ENCODE data around the gene TRMT10C. TPM values are rescaled to one million over a fixed set of nuclear protein-coding genes. Genes with fewer than 3 reads are reported as not detected.

TRMT10C gene
- total RNA-seq, 6 experiments from 2014 or later = 19.9 to 26.9 (median 22.0) TPM

DNA sequence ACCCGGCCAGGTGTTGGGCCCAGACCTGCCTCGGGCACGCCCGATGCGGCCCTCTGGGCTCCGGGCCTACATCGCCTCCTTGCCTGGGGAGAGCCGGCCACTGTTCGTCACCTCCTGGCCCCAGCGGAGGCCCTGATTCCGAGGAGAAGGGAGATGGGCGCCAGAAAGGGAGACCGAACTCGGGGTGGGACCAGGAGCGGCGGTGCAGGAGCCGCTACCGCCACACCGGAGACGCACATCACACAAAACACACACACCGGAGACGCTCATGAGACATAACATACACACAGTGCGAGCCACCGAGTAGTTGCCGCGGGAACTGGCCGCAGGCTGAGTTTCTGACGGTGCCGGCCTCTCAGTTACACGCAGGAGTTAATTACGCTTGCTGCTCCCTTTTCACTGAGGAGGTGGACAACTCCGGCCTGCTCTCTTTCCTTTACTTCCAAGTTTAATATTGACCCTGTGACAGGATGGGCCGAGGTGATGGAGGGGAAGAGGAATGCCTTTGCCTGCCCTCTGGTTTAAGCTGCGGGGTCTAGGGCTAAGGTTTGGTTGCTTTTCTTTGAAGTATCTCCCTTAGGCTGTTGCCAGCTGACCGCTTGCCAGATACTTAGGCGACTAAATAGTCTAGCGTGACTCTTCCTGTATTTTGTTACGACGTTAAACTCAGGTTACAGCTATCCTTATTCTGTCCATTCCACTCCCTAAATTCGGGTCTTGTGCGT lies 12.9 kb downstream of the TRMT10C start:
- Mint-ChIP-seq H3K4me1 (ENCODE audit: low read depth) (peaks cover 47% of the 10 kb centered on the region), H3K9me3 (no peaks in the 10 kb centered on the region), H3K36me3 (ENCODE audit: low read depth) (peaks cover 15% of the 10 kb centered on the region), H3K4me3 (peak overlapping the region; percentile 99), H3K27me3 (ENCODE audit: insufficient read depth) (peaks cover 4% of the 10 kb centered on the region), H3K27ac (peak overlapping the region; percentile 98)
- no peak for TF ChIP-seq CTCF (IDR thresholded peaks at IDR 0.05)
- peak; percentile 48 for DNase-seq

- no peak for DNase-seq
- Mint-ChIP-seq H3K27me3 (ENCODE audit: insufficient read depth) (peaks cover 4% of the 10 kb centered on the region), H3K9me3 (no peaks in the 10 kb centered on the region), H3K36me3 (ENCODE audit: low read depth) (peaks cover 15% of the 10 kb centered on the region), H3K27ac (no peak overlapping the region), H3K4me1 (ENCODE audit: low read depth) (peaks cover 37% of the 10 kb centered on the region), H3K4me3 (no peak overlapping the region)
- no peak for TF ChIP-seq CTCF (IDR thresholded peaks at IDR 0.05)
These were observed 15.6 kb downstream of the TRMT10C start for GRCh38 chr3:101577286-101577685.

DNA sequence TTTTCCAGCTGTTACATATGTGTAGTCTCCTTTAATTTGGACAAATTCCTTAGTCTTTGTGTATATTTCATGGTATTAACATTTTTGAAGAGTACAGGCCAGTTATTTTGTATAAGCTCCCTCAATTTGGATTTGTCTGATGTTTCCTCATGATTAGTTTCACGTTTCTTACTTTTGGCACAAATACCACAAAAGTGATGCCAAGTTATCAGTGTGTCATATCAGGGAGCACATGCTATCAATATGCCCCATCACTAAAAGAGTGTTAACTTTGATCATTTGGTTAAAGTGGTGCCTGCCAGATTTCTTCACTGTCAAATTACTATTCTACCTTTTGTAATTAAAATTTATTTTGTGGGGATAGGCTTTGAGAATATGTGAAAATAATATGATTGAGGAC lies 26.9 kb downstream of the TRMT10C start:
- no peaks in the 10 kb centered on the region for H3K27me3 Mint-ChIP-seq (ENCODE audit: insufficient read depth)
- no peak overlapping the region for H3K27ac Mint-ChIP-seq

GRCh38 chr3:101591071-101591470 lies 29.4 kb downstream of the TRMT10C start:
- H3K36me3 Mint-ChIP-seq (ENCODE audit: low read depth) = peaks cover 32% of the 10 kb centered on the region
- H3K9me3 Mint-ChIP-seq = no peaks in the 10 kb centered on the region
- no peak overlapping the region; the same call in 1 of the 2 replicates for H3K27ac Mint-ChIP-seq
- H3K4me1 Mint-ChIP-seq (ENCODE audit: low read depth) = peaks cover 7% of the 10 kb centered on the region; the same call in 1 of the 2 replicates
- H3K27me3 Mint-ChIP-seq (ENCODE audit: insufficient read depth) = no peaks in the 10 kb centered on the region
- no peak for DNase-seq
- TF ChIP-seq CTCF (IDR thresholded peaks at IDR 0.05) = no peak
- H3K4me3 Mint-ChIP-seq = no peak overlapping the region

More for the DNA sequence above, 26.9 kb downstream of the TRMT10C start:
- H3K9me3 Mint-ChIP-seq = no peaks in the 10 kb centered on the region
- peaks cover 35% of the 10 kb centered on the region for H3K36me3 Mint-ChIP-seq (ENCODE audit: low read depth)
- peaks cover 7% of the 10 kb centered on the region; the same call in 1 of the 2 replicates for H3K4me1 Mint-ChIP-seq (ENCODE audit: low read depth)
- TF ChIP-seq CTCF (IDR thresholded peaks at IDR 0.05) = no peak
- no peak for DNase-seq
- no peak overlapping the region for H3K4me3 Mint-ChIP-seq

DNA sequence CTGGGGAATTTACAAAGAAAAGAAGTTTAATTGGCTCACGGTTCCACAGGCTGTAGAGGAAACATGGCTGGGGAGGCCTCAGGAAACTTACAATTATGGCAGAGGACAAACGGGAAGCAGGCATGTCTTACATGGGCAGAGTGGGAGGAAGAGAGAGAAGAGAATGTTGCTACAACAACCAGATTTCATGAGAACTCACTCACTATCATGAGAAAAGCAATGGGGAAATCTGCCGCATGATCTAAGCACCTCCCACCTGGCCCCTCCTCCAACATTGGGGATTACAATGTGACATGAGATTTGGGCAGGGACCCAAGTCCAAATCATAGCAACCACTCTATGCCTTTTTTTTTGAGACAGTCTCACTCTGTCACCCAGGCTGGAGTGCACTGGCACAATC lies 41.1 kb downstream of the TRMT10C start:
- no peaks in the 10 kb centered on the region for H3K9me3 Mint-ChIP-seq
- no peak for TF ChIP-seq CTCF (IDR thresholded peaks at IDR 0.05)
- no peaks in the 10 kb centered on the region for H3K4me1 Mint-ChIP-seq (ENCODE audit: low read depth)
- DNase-seq = no peak
- no peaks in the 10 kb centered on the region for H3K27me3 Mint-ChIP-seq (ENCODE audit: insufficient read depth)
- H3K4me3 Mint-ChIP-seq = no peak overlapping the region
- peaks cover 9% of the 10 kb centered on the region for H3K36me3 Mint-ChIP-seq (ENCODE audit: low read depth)
- no peak overlapping the region for H3K27ac Mint-ChIP-seq
